COLO829 (cell line): Measurements from ENCODE around the gene RAPGEF6.
"Not testable (repeated sequence)": the region's sequence is repeated elsewhere in the genome, so short reads cannot be mapped to it uniquely, and the experiment has no call there.

Experiments used
- DNase-seq: peaks from one replicate; pipeline ENCODE4 v3.0.0; 2012; ENCODE audit warnings: low spot score

Gene RAPGEF6

GRCh38 chr5:131607903-131608540 lies 27.0 kb downstream of the RAPGEF6 start:
- DNase-seq: no peak

DNA sequence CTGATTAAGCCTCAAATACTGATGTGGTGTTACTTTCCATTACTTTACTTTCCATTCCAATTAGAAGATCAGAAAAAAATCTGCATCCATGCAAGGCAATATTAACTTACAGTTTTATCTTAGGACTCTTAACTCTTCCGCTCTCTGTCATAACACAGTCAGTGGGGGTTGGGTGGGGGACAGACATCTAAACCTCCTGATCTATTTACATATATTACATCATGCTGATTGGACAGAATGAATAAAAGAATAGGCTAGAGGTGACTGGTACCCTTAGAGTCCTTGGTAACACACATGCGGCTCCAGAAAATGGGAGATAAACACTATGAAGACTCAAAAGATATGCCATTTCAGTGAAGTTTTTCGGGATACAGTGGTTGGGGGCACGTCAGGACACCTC lies 27.6 kb downstream of the RAPGEF6 start:
- DNase-seq: no peak

- no peak for DNase-seq
These were observed 29.9 kb downstream of the RAPGEF6 start for GRCh38 chr5:131605086-131605485.

DNA sequence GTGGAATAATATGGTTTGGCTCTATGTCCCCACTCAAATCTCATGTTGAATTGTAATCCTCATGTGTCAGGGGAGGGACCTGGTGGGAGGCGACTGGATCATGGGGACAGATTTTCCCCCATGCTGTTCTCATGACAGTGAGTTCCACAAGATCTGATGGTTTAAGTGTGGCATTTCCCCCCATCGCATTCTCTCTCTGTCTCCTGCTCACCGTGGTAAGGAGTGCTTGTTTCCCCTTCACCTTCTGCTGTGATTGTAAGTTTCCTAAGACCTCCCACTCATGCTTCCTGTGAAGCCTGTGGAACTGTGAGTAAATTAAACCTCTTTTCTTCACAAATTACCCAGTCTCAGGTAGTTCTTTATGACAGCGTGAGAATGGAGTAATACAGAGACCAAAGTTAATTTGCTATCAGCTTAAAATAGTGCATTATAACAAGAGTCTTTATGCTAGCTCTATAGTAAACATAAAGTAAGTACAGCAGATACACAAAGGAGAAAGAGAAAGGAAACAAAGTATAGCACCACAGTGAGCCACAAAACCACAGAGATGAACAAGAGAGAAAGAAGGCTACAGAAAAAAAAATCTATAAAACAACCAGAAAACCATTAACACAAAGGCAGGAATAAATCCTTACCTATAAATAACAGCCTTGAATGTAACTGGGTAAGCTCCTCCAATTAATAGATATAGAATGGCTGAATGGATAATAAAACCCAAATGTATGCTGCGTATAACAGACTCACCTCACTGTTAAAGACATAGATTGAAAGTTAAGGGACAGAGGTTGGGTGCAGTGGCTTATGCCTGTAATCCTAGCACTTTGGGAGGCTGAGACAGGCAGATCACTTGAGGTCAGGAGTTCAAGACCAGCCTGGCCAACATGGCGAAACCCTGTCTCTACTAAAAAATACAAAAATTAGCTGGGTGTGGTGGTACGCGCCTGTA lies 39.7 kb downstream of the RAPGEF6 start:
- DNase-seq: no peak

GRCh38 chr5:131593921-131594320 lies 41.1 kb downstream of the RAPGEF6 start:
- DNase-seq: no peak

GRCh38 chr5:131593436-131593835 lies 41.6 kb downstream of the RAPGEF6 start:
- DNase-seq: not testable (repeated sequence)

DNA sequence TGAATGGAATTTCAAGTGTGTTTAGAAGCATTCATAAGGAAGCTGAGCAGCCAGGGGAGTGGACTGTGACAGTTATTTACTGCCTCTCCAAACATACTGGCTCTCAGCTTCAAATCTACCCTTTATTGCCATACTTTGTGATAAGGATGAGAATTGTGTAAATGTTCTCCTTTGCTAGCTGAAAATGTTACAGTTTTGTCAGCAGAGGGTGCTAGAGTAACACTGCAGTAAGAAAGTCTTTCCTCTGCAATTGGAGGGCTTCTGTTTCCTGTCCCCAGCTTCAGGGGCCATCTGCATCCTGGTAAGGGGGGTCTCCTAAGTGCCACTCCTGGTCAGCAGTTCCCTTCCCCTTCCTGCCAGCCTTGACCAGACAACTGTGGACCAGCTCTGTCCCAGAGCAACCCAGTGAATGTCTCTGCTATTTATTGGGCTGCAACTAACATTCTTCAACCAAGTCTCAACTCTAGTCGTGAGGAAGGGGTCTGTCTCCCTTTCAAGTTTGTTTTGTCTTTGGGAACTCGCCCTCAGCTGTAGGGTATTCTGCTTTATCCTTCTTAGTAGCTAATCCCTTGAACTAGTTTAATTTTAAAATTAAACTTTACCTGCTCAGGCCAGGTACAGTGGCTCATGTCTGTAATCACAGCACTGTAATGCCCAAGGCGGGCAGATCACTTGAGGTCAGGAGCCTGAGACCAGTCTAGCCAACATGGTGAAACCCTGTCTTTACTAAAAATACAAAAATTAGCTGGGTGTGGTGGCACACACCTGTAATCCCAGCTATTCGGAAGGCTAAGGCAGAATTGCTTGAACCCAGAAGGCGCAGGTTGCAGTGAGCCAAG lies 45.3 kb downstream of the RAPGEF6 start:
- DNase-seq: peak; percentile 31

DNA sequence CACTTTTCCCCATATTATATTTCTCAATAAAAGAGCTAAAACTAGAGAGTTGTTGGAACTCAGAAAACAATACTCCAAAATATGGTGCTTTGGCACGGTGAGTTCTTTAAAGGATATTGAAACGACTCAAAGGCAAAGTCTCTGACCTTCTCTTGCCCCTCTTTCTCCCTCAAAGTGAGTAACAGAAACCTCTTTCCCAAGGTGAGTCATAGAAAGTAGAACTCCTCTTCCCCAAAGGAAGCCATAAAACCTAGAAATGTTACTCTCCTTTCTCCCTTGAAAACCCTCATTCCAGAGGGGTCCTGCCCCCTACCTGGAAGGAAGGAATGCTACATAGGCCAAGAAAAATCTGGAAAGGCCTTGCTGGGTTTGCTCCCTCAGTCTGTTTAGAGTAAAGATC lies 47.5 kb downstream of the RAPGEF6 start:
- no peak for DNase-seq

DNA sequence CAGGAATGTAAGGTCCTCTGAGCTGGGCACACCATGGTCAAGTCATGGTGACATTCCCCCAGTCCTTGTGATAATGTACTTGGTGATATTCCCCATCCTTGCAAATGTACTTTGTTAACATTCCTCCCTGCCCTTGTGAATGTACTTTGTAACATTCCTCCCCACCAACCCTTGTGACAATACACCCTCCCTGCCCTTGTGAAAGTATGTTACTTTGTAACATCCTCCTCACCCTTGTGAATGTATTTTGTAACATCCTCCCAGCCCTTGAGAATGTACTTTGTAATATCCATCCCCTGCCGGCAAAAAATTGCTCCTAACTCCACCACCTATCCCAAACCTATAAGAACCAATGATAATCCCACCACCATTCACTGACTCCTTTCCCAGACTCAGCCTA lies 53.3 kb downstream of the RAPGEF6 start:
- DNase-seq: no peak

DNA sequence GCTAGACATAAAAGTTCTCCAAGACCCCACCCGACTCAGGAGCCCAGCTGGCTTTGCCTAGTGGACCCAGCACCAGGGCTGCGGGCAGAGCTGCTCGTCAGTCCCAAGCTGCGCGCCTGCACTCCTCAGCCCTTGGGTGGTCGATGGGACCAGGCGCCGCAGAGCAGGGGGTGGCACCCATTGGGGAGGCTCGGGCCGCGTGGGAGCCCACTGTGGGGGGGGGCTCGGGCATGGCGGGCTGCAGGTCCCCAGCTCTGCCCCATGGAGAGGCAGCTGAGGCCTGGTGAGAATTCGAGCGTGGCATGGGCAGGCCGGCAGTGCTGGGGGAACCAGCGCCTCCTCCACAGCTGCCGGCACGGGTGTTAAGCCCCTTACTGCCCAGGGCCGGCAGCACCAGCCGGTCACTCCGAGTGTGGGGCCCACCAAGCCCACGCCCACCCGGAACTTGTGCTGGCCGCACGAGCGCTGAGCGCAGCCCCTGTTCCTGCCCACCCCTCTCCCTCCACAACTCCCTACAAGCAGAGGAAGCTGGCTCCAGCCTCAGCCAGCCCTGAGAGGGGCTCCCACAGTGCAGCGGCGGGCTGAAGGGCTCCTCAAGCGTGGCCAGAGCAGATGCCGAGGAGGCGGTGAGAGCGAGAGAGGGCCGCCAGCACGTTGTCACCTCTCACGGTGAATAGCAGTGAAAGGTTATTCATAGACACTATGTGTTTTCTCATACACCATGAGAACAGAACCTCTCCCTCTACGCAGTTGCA lies 54.9 kb downstream of the RAPGEF6 start:
- no peak for DNase-seq

- DNase-seq: no peak
These were observed 59.3 kb downstream of the RAPGEF6 start for GRCh38 chr5:131575660-131576227.

DNA sequence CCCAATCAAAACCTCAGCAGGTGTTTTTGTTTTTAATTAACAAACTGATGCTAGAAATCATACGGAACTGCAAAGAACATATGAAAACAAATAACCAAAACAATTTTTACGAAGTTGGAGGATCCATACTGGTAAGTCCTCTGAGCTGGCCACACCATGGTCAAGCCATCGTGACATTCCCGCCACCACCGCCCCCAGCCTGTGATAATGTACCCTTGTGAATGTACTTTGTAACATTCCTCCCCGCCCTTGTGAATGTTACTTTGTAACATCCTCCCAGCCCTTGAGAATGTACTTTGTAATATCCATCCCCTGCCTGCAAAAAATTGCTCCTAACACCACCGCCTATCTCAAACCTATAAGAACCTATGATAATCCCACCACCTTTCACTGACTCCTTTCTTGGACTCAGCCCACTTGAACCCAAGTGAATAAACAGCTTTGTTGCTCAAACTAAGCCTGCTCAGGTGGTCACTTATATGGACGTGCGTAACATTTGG lies 63.3 kb downstream of the RAPGEF6 start:
- DNase-seq: no peak

GRCh38 chr5:131570757-131571156 lies 64.3 kb downstream of the RAPGEF6 start:
- DNase-seq: no peak

- no peak for DNase-seq
These were observed 70.8 kb downstream of the RAPGEF6 start for GRCh38 chr5:131564229-131564652.

GRCh38 chr5:131563434-131564228 lies 71.4 kb downstream of the RAPGEF6 start:
- DNase-seq: no peak

DNA sequence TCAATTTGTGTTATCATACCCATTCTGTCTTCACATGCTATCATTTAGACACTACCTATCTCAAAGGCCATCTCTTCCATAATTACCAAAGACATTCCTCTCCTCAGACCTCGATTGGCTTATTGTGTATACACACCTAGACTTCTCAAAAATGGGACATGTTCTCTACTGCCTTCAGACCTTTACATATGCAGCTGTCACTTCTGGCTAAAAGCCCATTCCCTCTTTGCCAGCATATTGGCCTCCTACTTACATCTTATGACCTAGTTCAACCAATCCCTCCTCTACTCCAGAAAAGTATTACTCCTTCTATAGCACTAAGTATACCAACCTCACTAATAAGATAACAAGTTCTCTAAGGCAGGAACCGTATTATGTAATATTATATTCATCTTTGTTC lies 84.4 kb downstream of the RAPGEF6 start:
- DNase-seq: no peak

DNA sequence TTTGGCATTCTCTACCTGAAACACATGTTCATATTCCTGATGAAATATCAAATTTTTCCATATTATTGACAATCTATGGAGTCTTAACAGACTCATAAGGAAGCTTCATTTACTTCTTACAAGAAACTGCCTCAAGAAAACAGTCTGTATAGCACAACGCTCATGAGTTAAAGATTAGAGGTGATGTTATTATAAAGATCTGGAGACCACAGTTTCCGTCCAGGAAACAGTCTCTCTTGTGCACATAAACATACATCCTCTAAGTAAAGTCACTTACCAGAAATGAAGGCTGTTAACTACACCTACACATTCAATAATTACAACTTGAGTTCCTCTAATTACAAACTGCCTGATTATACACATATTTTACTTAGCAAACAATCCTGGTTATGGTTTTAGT lies 86.9 kb downstream of the RAPGEF6 start:
- no peak for DNase-seq

GRCh38 chr5:131545845-131546244 lies 89.2 kb downstream of the RAPGEF6 start:
- DNase-seq: no peak

DNA sequence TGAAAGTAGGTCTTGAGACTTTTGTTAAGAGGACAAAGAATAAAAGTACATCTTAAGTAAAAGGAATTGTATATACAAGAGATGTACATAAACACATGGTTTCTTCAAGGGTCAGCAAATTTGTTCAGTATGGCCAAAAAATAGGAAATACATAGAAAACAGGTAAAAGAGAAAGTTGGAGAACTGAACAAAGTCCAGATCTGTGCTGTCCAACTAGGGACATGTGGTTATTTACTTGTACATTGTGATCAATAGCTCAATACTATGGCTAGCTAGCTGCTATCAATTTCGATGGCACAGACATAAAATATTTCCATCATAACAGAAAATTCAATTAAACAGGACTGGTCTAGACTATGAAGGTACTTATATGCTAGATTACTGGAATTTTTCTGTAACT lies 92.3 kb downstream of the RAPGEF6 start:
- no peak for DNase-seq

DNA sequence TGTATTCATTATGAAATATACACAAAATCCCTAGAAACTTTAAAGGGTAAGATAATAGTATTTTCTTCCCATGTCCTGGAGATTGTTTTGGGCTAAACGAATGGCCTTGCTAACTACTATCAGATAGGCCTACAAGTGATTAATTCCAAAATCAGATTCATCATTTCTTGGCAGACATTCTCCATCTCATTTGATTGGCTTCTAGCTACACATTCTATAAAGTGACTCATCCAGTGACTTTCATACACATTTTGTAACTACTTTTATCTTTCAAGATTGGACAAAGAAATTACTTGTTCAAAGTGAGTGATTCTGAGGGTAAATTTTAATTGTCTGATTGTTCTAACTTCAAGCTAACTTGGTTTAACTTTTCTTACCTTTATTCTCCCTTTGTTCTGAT lies 93.3 kb downstream of the RAPGEF6 start:
- no peak for DNase-seq
